OCI-LY7 (cell line): ENCODE measurements around the gene ARPC5. TPM values are rescaled to one million over a fixed set of nuclear protein-coding genes. Genes with fewer than 3 reads are reported as not detected.

Experiments
- BruUV-seq: library from RNA; stranded (reverse); fragments of 400-500 nt; replicated peaks from 2 replicates; lab custom pipeline; 2021; lab: Mats Ljungman, UMichigan
- CTCF ChIA-PET: fragments of 300-600 bp; sonication (Branson Sonifier 250); formaldehyde crosslinking; loops from one replicate; lab custom pipeline; 2022; ENCODE audit warnings: antibody characterized with exemption; ENCODE audit not compliant: unreplicated experiment; lab: Charles Lee
- POLR2A ChIA-PET: fragments of 300-600 bp; sonication (Branson Sonifier 250); formaldehyde crosslinking; loops from one replicate; lab custom pipeline; 2022; ENCODE audit warnings: antibody characterized with exemption; lab: Charles Lee
- DNase-seq: peaks from one replicate; pipeline ENCODE4 v3.0.0-alpha.2; 2015; ENCODE audit warnings: low spot score
- H2AFZ ChIP-seq: fragments of 200-600 bp; sonication (generic), shearing (Covaris generic); 2 replicates; pipeline ENCODE4 v1.6.1; 2014; ENCODE audit warnings: mild to moderate bottlenecking, antibody characterized with exemption, low read length, moderate library complexity
- H3K27ac ChIP-seq: fragments of 200-600 bp; sonication (generic); 2 replicates; pipeline ENCODE4 v1.5.1; 2014; ENCODE audit warnings: mixed run types, low read depth, mild to moderate bottlenecking, moderate library complexity, low read length, inconsistent platforms; ENCODE audit not compliant: poor library complexity, severe bottlenecking
- H3K36me3 ChIP-seq: fragments of 200-600 bp; sonication (generic); 2 replicates; pipeline ENCODE4 v1.6.1; 2014; ENCODE audit warnings: mild to moderate bottlenecking, antibody characterized with exemption, low read length, moderate library complexity, mixed read lengths; ENCODE audit not compliant: insufficient read depth
- H3K4me1 ChIP-seq: fragments of 200-600 bp; sonication (generic); 2 replicates; pipeline ENCODE4 v1.5.1; 2014; ENCODE audit warnings: mild to moderate bottlenecking, low read length; ENCODE audit not compliant: insufficient read depth, poor library complexity, severe bottlenecking
- H3K4me2 ChIP-seq: fragments of 200-600 bp; sonication (generic); 2 replicates; pipeline ENCODE4 v1.6.1; 2014; ENCODE audit warnings: mild to moderate bottlenecking, low read length
- H3K4me3 ChIP-seq: fragments of 200-600 bp; sonication (generic); 2 replicates; pipeline ENCODE4 v1.5.1; 2014; ENCODE audit warnings: mild to moderate bottlenecking, low read depth, low read length; ENCODE audit not compliant: poor library complexity, severe bottlenecking
- H3K79me2 ChIP-seq: fragments of 200-600 bp; sonication (generic); 2 replicates; pipeline ENCODE4 v1.6.1; 2016; ENCODE audit warnings: low read depth, mild to moderate bottlenecking, low read length, moderate library complexity, mixed read lengths; ENCODE audit not compliant: insufficient read depth
- H3K9me2 ChIP-seq: fragments of 200-600 bp; sonication (generic); 2 replicates; pipeline ENCODE4 v1.6.1; 2016; ENCODE audit warnings: mild to moderate bottlenecking, low read length, mixed read lengths; ENCODE audit not compliant: insufficient read depth
- H3K9me3 ChIP-seq: fragments of 200-600 bp; sonication (generic); 2 replicates; pipeline ENCODE4 v1.6.1; 2014; ENCODE audit warnings: mild to moderate bottlenecking, mixed run types, low read length, mixed read lengths
- H4K20me1 ChIP-seq: fragments of 200-600 bp; sonication (generic); 2 replicates; pipeline ENCODE4 v1.6.1; 2014; ENCODE audit warnings: mild to moderate bottlenecking, antibody characterized with exemption, low read length, moderate library complexity, mixed read lengths; ENCODE audit not compliant: insufficient read depth
- CTCF ChIP-seq: fragments of 200-600 bp; sonication (generic); conservative IDR thresholded peaks from 2 replicates; pipeline ENCODE4 v1.5.1; 2014; ENCODE audit warnings: mild to moderate bottlenecking, antibody characterized with exemption, low read length, moderate library complexity, mixed read lengths
- EZH2phosphoT487 ChIP-seq: fragments of 200-600 bp; sonication (generic); IDR thresholded peaks from 2 replicates; pipeline ENCODE4 v1.6.1; 2018; ENCODE audit warnings: low read depth, borderline replicate concordance, mild to moderate bottlenecking, mixed run types, antibody characterized with exemption, low read length, moderate library complexity, mixed read lengths
- intact Hi-C: fragments of 100-400 bp; cut with micrococcal nuclease; formaldehyde crosslinking; loops from one replicate; pipeline ENCODE4 v1.10.0; 2022; ENCODE audit not compliant: unreplicated experiment
- total RNA-seq, 2 experiments: library from RNA; depleted of rRNA in 1 of 2; stranded (reverse); fragments of >200 nt in 1 of 2; shearing (Covaris generic) in 1 of 2; gene quantifications; 2 replicates each; pipeline ENCODE4 v1.2.3, GENCODE V29; 2014 to 2022

The ARPC5 gene
- total RNA-seq, 2 experiments from 2014 or later: 116 to 132 TPM

- H3K79me2 ChIP-seq: peaks cover 4% of the 10 kb centered on the region; the same call in 1 of the 2 replicates
- H3K27ac ChIP-seq: no peak overlapping the region
- no peak overlapping the region for H2AFZ ChIP-seq
- peaks cover 4% of the 10 kb centered on the region; the same call in 1 of the 2 replicates for H3K9me3 ChIP-seq
- intact Hi-C loops: no loop called here
- H3K4me1 ChIP-seq: peaks cover 66% of the 10 kb centered on the region
- POLR2A ChIA-PET: interaction anchor here (0.6 kb wide), 3 partner anchors 16 to 93 kb away, joined by 3 to 4 read pairs (median 3); no protein-coding TSS in a partner anchor
- TF ChIP-seq EZH2phosphoT487: no peak
- no peak for TF ChIP-seq CTCF
- no peak overlapping the region for H3K4me2 ChIP-seq
- H3K36me3 ChIP-seq: no peaks in the 10 kb centered on the region; the same call in 1 of the 2 replicates
- no peaks in the 10 kb centered on the region for H3K9me2 ChIP-seq
- no peak overlapping the region for H3K4me3 ChIP-seq
- no TSS peak for BruUV-seq
- no peak for DNase-seq
- CTCF ChIA-PET: no interaction called here
- no peaks in the 10 kb centered on the region for H4K20me1 ChIP-seq
These were observed 49.1 kb downstream of the ARPC5 start for GRCh38 chr1:183586455-183586854.

GRCh38 chr1:183585038-183585437, 50.5 kb downstream of the ARPC5 start:
- no TSS peak for BruUV-seq
- DNase-seq: peak; percentile 69

More at GRCh38 chr1:183585038-183585437, 50.5 kb downstream of the ARPC5 start:
- Histone ChIP-seq H2AFZ (no peak overlapping the region), H3K36me3 (no peaks in the 10 kb centered on the region), H3K4me2 (peak overlapping the region; percentile 69), H3K9me3 (no peaks in the 10 kb centered on the region), H3K27ac (peak overlapping the region; percentile 73), H3K79me2 (peaks cover 4% of the 10 kb centered on the region; the same call in 1 of the 2 replicates), H4K20me1 (no peaks in the 10 kb centered on the region), H3K9me2 (no peaks in the 10 kb centered on the region), H3K4me1 (peaks cover 63% of the 10 kb centered on the region), H3K4me3 (peak overlapping the region; percentile 52)
- intact Hi-C loops: loop anchor here (2.0 kb wide), 1 partner anchor 50 kb away; the partner anchor contains the start of gene ARPC5
- CTCF ChIA-PET: no interaction called here
- POLR2A ChIA-PET: no interaction called here
- TF ChIP-seq CTCF: no peak
- TF ChIP-seq EZH2phosphoT487: no peak
